Panc1 (cell line): Measurements from ENCODE around the gene ONECUT2.
"Not testable (repeated sequence)": the region's sequence is repeated elsewhere in the genome, so short reads cannot be mapped to it uniquely, and the experiment has no call there.

Source experiments
- POLR2AphosphoS5 ChIP-seq: IDR thresholded peaks from 2 replicates; pipeline ENCODE4 v1.6.1; 2012; ENCODE audit warnings: mild to moderate bottlenecking, low read depth, low read length, moderate library complexity
- SIN3A ChIP-seq: IDR thresholded peaks from 2 replicates; pipeline ENCODE4 v1.6.1; 2012; ENCODE audit warnings: low read depth, mild to moderate bottlenecking, low read length, moderate library complexity, borderline replicate concordance; ENCODE audit not compliant: insufficient read depth
- TF ChIP-seq, protein P1 (sequence below): fragments of 450-650 bp; IDR thresholded peaks from 2 replicates; pipeline ENCODE4 v1.5.1; 2017; ENCODE audit warnings: mild to moderate bottlenecking

DNA sequence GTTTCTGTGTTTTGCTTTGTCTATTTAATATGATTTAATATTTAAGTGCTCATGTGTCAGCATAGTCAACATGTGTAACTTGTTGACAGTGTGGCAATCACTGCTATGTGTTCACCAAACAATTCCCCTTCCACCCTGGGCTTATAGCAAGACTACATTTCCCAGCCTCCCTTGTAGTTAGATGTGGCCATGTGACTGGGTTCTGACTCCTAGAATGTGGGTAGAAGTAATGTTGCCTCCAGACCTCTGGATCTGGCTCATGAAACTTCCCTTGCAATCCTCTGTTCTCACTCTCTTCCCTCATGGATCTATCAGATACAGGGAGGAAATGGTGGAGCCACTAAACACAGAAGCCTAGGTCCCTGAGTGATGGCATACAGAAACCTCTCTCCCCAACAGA is 87.2 kb downstream of the ONECUT2 start:
- TF ChIP-seq, protein P1, sequence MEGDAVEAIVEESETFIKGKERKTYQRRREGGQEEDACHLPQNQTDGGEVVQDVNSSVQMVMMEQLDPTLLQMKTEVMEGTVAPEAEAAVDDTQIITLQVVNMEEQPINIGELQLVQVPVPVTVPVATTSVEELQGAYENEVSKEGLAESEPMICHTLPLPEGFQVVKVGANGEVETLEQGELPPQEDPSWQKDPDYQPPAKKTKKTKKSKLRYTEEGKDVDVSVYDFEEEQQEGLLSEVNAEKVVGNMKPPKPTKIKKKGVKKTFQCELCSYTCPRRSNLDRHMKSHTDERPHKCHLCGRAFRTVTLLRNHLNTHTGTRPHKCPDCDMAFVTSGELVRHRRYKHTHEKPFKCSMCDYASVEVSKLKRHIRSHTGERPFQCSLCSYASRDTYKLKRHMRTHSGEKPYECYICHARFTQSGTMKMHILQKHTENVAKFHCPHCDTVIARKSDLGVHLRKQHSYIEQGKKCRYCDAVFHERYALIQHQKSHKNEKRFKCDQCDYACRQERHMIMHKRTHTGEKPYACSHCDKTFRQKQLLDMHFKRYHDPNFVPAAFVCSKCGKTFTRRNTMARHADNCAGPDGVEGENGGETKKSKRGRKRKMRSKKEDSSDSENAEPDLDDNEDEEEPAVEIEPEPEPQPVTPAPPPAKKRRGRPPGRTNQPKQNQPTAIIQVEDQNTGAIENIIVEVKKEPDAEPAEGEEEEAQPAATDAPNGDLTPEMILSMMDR = not testable (repeated sequence)
- not testable (repeated sequence) for TF ChIP-seq POLR2AphosphoS5, SIN3A
